HG03457 (cell line): Measurements from ENCODE around the gene PSMB1.
"Not testable (repeated sequence)": the region's sequence is repeated elsewhere in the genome, so short reads cannot be mapped to it uniquely, and the experiment has no call there.

ENCODE experiments used
- ATAC-seq: cut with Tn5 transposase; IDR thresholded peaks from one replicate; pipeline ENCODE4 v1.9.1; 2021; ENCODE audit warnings: moderate number of reproducible peaks; ENCODE audit not compliant: unreplicated experiment

Gene PSMB1

GRCh38 chr6:170504479-170504878 is 48.6 kb downstream of the PSMB1 start:
- ATAC-seq, result no peak

- ATAC-seq, result no peak
These were observed 49.7 kb downstream of the PSMB1 start for GRCh38 chr6:170503414-170503761.

GRCh38 chr6:170502733-170503413 is 50.2 kb downstream of the PSMB1 start:
- not testable (repeated sequence) for ATAC-seq

GRCh38 chr6:170502268-170502667 is 50.8 kb downstream of the PSMB1 start:
- not testable (repeated sequence) for ATAC-seq

GRCh38 chr6:170500955-170501590 is 52.0 kb downstream of the PSMB1 start:
- no peak for ATAC-seq

- no peak for ATAC-seq
These were observed 55.2 kb downstream of the PSMB1 start for GRCh38 chr6:170497841-170498301.

GRCh38 chr6:170493354-170493753 is 59.8 kb downstream of the PSMB1 start:
- no peak for ATAC-seq

GRCh38 chr6:170490259-170490658 is 62.8 kb downstream of the PSMB1 start:
- no peak for ATAC-seq

GRCh38 chr6:170489836-170490235 is 63.3 kb downstream of the PSMB1 start:
- ATAC-seq, result no peak

- no peak for ATAC-seq
These were observed 65.3 kb downstream of the PSMB1 start for GRCh38 chr6:170487707-170488329.

- ATAC-seq, result no peak
These were observed 67.9 kb downstream of the PSMB1 start for GRCh38 chr6:170485159-170485558.
